HEK293 (cell line): ENCODE results near the gene SFRP5.

Source experiments
- CTCF ChIA-PET: fragments of 350-600 bp; formaldehyde crosslinking; extraction: SDS; loops from one replicate; lab custom pipeline; 2021; ENCODE audit warnings: antibody characterized with exemption; lab: Yijun Ruan, JAX
- POLR2A ChIA-PET: fragments of 300-600 bp; formaldehyde crosslinking; extraction: SDS; loops from one replicate; lab custom pipeline; 2020; ENCODE audit warnings: antibody characterized with exemption, inconsistent platforms; lab: Yijun Ruan, JAX
- H3K27ac ChIP-seq: fragments of 200-500 bp; sonication (Bioruptor generic); 2 replicates; pipeline ENCODE4 v1.5.1; 2014; ENCODE audit warnings: low read depth, low read length, control low read depth, inconsistent platforms; ENCODE audit errors: extremely low read depth
- H3K36me3 ChIP-seq, 2 experiments: fragments of 200-500 bp in 1 of 2; sonication (Bioruptor generic) in 1 of 2; 1 replicate in 1 of 2; 2 replicates in 1 of 2; pipeline ENCODE4 v1.5.1; 2014 to 2017; ENCODE audit warnings: inconsistent platforms in 2 of 2, low read length in 2 of 2; ENCODE audit not compliant: control insufficient read depth in 2 of 2, insufficient read depth in 1 of 2
- H3K4me1 ChIP-seq: fragments of 200-500 bp; sonication (Bioruptor generic); 2 replicates; pipeline ENCODE4 v1.5.1; 2014; ENCODE audit warnings: mild to moderate bottlenecking, low read length, inconsistent platforms; ENCODE audit not compliant: control insufficient read depth, insufficient read depth
- H3K4me3 ChIP-seq: 2 replicates; pipeline ENCODE4 v1.5.1; 2011; ENCODE audit warnings: low read depth, mild to moderate bottlenecking, control low read depth, low read length, moderate library complexity
- H3K9me3 ChIP-seq: fragments of 200-500 bp; sonication (Bioruptor generic); 2 replicates; pipeline ENCODE4 v1.5.1; 2014; ENCODE audit warnings: low read depth, low read length, inconsistent platforms; ENCODE audit not compliant: control insufficient read depth, insufficient read depth
- CTCF ChIP-seq: fragments of 450-650 bp; formaldehyde crosslinking; IDR thresholded peaks from 2 replicates; pipeline ENCODE4 v1.5.1; 2016; ENCODE audit warnings: missing biosample characterization, missing genetic modification characterization
- OSR2 ChIP-seq: fragments of 450-650 bp; formaldehyde crosslinking; IDR thresholded peaks from 2 replicates; pipeline ENCODE4 v1.5.1; 2016; ENCODE audit warnings: missing biosample characterization, missing genetic modification characterization
- SP3 ChIP-seq: fragments of 450-650 bp; formaldehyde crosslinking; IDR thresholded peaks from 2 replicates; pipeline ENCODE4 v1.5.1; 2016; ENCODE audit warnings: missing biosample characterization, missing genetic modification characterization
- WT1 ChIP-seq: fragments of 450-650 bp; formaldehyde crosslinking; IDR thresholded peaks from 2 replicates; pipeline ENCODE4 v1.5.1; 2016; ENCODE audit warnings: missing biosample characterization, missing genetic modification characterization
- ZBTB20 ChIP-seq: fragments of 450-650 bp; formaldehyde crosslinking; IDR thresholded peaks from 2 replicates; pipeline ENCODE4 v1.5.1; 2016; ENCODE audit warnings: missing biosample characterization, missing genetic modification characterization
- ZBTB49 ChIP-seq: fragments of 450-650 bp; formaldehyde crosslinking; IDR thresholded peaks from 2 replicates; pipeline ENCODE4 v1.5.1; 2016; ENCODE audit warnings: missing biosample characterization, missing genetic modification characterization, low read depth
- ZNF292 ChIP-seq: fragments of 450-650 bp; formaldehyde crosslinking; IDR thresholded peaks from 2 replicates; pipeline ENCODE4 v1.5.1; 2016; ENCODE audit warnings: low read depth, missing biosample characterization, missing genetic modification characterization, borderline replicate concordance
- ZNF391 ChIP-seq: fragments of 450-650 bp; formaldehyde crosslinking; IDR thresholded peaks from 2 replicates; pipeline ENCODE4 v1.5.1; 2016; ENCODE audit warnings: low read depth, missing biosample characterization, missing genetic modification characterization, borderline replicate concordance
- ZNF510 ChIP-seq: fragments of 450-650 bp; formaldehyde crosslinking; IDR thresholded peaks from 2 replicates; pipeline ENCODE4 v1.5.1; 2018; ENCODE audit warnings: mild to moderate bottlenecking, missing genetic modification characterization, missing biosample characterization; ENCODE audit not compliant: insufficient replicate concordance
- ZNF561 ChIP-seq: fragments of 450-650 bp; IDR thresholded peaks from 2 replicates; pipeline ENCODE4 v1.5.1; 2018; ENCODE audit warnings: missing biosample characterization, missing genetic modification characterization, borderline replicate concordance
- ZNF571 ChIP-seq: fragments of 450-650 bp; formaldehyde crosslinking; IDR thresholded peaks from 2 replicates; pipeline ENCODE4 v1.5.0; 2017; ENCODE audit warnings: missing biosample characterization, missing genetic modification characterization
- ZNF629 ChIP-seq: fragments of 450-650 bp; formaldehyde crosslinking; IDR thresholded peaks from 2 replicates; pipeline ENCODE4 v1.5.1; 2017; ENCODE audit warnings: missing biosample characterization, missing genetic modification characterization
- ZNF768 ChIP-seq: fragments of 450-650 bp; formaldehyde crosslinking; IDR thresholded peaks from 2 replicates; pipeline ENCODE4 v1.5.1; 2018; ENCODE audit warnings: missing biosample characterization, mild to moderate bottlenecking, missing genetic modification characterization
- ZNF837 ChIP-seq: fragments of 450-650 bp; formaldehyde crosslinking; IDR thresholded peaks from 2 replicates; pipeline ENCODE4 v1.5.1; 2016; ENCODE audit warnings: missing biosample characterization, missing genetic modification characterization
- TF ChIP-seq, protein P1 (sequence below): fragments of 450-650 bp; formaldehyde crosslinking; IDR thresholded peaks from 2 replicates; pipeline ENCODE4 v1.5.1; 2016; ENCODE audit warnings: missing biosample characterization, missing genetic modification characterization

SFRP5 gene

DNA sequence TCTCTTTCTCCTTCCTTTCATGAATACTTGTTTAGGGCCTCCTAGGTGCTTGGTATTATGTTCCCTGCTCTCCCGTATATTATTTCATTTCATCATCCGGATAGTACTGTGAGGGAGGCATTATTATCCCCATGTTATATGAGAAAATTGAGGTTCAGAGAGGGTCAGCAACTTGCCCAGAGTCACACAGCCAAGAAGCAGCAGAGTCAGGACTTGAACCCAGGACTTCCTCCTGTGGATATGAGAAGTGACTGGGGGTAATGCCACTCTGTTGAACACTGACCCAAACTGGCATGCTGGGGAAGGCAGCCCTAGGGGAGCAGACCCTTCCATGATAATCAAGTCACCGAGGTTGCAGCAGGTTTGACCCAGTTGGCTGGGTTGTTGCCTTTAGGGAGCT, 8.2 kb upstream of the SFRP5 start:
- CTCF ChIA-PET, result interaction anchor here (4.5 kb wide), 1 partner anchor 11 kb away, joined by 29 read pairs; no protein-coding TSS in a partner anchor
- Histone ChIP-seq H3K36me3 (no peaks in the 10 kb centered on the region), H3K9me3 (no peaks in the 10 kb centered on the region), H3K4me3 (no peak overlapping the region), H3K4me1 (peaks cover 10% of the 10 kb centered on the region; the same call in 1 of the 2 replicates), H3K27ac (no peak overlapping the region)
- POLR2A ChIA-PET, result no interaction called here
- TF ChIP-seq ZNF768 (tag by site-specific recombination) (peak; percentile 90; the same call in 1 of the 2 replicates), ZBTB20 (tag by site-specific recombination) (no peak)

GRCh38 chr10:97779492-97779891, 7.7 kb upstream of the SFRP5 start:
- no peak for TF ChIP-seq ZNF837 (tag by site-specific recombination)
- no peak for TF ChIP-seq OSR2
- TF ChIP-seq, protein P1, sequence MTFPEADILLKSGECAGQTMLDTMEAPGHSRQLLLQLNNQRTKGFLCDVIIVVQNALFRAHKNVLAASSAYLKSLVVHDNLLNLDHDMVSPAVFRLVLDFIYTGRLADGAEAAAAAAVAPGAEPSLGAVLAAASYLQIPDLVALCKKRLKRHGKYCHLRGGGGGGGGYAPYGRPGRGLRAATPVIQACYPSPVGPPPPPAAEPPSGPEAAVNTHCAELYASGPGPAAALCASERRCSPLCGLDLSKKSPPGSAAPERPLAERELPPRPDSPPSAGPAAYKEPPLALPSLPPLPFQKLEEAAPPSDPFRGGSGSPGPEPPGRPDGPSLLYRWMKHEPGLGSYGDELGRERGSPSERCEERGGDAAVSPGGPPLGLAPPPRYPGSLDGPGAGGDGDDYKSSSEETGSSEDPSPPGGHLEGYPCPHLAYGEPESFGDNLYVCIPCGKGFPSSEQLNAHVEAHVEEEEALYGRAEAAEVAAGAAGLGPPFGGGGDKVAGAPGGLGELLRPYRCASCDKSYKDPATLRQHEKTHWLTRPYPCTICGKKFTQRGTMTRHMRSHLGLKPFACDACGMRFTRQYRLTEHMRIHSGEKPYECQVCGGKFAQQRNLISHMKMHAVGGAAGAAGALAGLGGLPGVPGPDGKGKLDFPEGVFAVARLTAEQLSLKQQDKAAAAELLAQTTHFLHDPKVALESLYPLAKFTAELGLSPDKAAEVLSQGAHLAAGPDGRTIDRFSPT (tag by site-specific recombination), result no peak
- TF ChIP-seq ZBTB49 (tag by site-specific recombination), result no peak
- TF ChIP-seq ZNF629 (tag by site-specific recombination), result no peak
- no peak for TF ChIP-seq WT1 (tag by site-specific recombination)
- no peak for TF ChIP-seq ZNF571
- no peak for TF ChIP-seq ZNF510 (tag by site-specific recombination)
- no peak for TF ChIP-seq ZNF561
- no peak for TF ChIP-seq SP3 (tag by site-specific recombination)
- no peak for TF ChIP-seq ZNF391 (tag by site-specific recombination)
- TF ChIP-seq ZNF292 (tag by site-specific recombination), result no peak
- no peak for TF ChIP-seq CTCF
- ChIA-PET CTCF (interaction anchor here (4.5 kb wide), 1 partner anchor 11 kb away, joined by 29 read pairs; no protein-coding TSS in a partner anchor), POLR2A (interaction anchor here (0.5 kb wide), 1 partner anchor 26 kb away, joined by 3 read pairs; no protein-coding TSS in a partner anchor)
- Histone ChIP-seq H3K4me1 (peaks cover 10% of the 10 kb centered on the region; the same call in 1 of the 2 replicates), H3K36me3 (no peaks in the 10 kb centered on the region), H3K4me3 (no peak overlapping the region), H3K27ac (no peak overlapping the region), H3K9me3 (no peaks in the 10 kb centered on the region)
